Hepatocyte (in vitro differentiated cells): ENCODE measurements around the gene HAGH.

Source experiments
- EZH2 ChIP-seq: fragments of 200-600 bp; sonication (generic); IDR thresholded peaks from 2 replicates; pipeline ENCODE4 v1.6.1; 2016; ENCODE audit warnings: antibody characterized with exemption, mild to moderate bottlenecking, borderline replicate concordance
- TF ChIP-seq, protein P1 (sequence below): fragments of 200-600 bp; sonication (generic); IDR thresholded peaks from 2 replicates; pipeline ENCODE4 v1.5.1; 2016; ENCODE audit warnings: antibody characterized with exemption, mild to moderate bottlenecking; ENCODE audit not compliant: poor library complexity

DNA sequence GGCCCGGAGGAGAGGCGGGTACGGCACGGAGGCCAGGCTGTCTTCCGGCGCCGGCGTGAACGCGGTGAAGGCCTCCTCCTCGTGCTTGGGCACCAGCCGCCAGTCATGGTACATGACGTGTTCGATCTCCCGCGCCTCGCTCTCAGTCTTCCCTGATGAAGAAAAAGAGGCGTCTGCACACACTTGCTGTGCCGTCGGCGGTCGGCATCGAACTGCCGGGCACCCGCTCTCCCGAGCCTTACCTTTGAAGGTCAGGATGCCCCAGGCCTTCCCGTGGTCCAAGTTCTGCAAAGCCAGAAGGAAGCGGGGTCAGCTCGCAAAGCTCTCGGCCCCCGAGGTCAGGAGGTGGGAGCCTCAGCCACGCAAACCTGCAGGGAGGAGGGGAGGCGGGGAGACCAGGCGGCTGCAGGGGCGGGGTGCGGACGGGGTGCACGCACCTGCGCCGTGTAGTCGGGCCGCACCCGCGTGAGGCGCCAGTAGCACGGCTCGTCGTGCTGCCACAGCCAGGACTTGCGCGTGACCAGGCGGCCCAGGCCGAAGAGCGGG is 54.2 kb downstream of the HAGH start, which contains the start of gene EME2:
- TF ChIP-seq, protein P1, sequence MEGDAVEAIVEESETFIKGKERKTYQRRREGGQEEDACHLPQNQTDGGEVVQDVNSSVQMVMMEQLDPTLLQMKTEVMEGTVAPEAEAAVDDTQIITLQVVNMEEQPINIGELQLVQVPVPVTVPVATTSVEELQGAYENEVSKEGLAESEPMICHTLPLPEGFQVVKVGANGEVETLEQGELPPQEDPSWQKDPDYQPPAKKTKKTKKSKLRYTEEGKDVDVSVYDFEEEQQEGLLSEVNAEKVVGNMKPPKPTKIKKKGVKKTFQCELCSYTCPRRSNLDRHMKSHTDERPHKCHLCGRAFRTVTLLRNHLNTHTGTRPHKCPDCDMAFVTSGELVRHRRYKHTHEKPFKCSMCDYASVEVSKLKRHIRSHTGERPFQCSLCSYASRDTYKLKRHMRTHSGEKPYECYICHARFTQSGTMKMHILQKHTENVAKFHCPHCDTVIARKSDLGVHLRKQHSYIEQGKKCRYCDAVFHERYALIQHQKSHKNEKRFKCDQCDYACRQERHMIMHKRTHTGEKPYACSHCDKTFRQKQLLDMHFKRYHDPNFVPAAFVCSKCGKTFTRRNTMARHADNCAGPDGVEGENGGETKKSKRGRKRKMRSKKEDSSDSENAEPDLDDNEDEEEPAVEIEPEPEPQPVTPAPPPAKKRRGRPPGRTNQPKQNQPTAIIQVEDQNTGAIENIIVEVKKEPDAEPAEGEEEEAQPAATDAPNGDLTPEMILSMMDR, result no peak
- TF ChIP-seq EZH2, result no peak
